ENCODE data around the gene SLC4A2. TPM values are rescaled to one million over a fixed set of nuclear protein-coding genes. Genes with fewer than 3 reads are reported as not detected.

SLC4A2 gene
- polyA plus RNA-seq, 3 donors, result 21.6 to 132 (median 23.8) TPM

GRCh38 chr7:151085691-151086620 is 26.6 kb downstream of the SLC4A2 start, which contains the start of gene AGAP3:
Gene AGAP3 (plus strand): TSS chr7:151086475. CDS start chr7:151086742, 267 bp downstream.
- H3K27me3 ChIP-seq (ENCODE audit: control insufficient read depth in 2 of 2, insufficient read depth in 2 of 2, low read length in 2 of 2), result no peaks in the 10 kb centered on the region
- Mint-ChIP-seq H3K27me3 (ENCODE audit: low read depth in 3 of 3) (peaks cover 0 to 2% (median 0%) of the 10 kb centered on the region in 3 donors), H3K4me3 (peak within 1 kb of the TSS; percentile 90 to 94), H3K36me3 (peaks cover 5 to 8% of the 10 kb centered on the region in 2 donors), H3K4me1 (peaks cover 59% of the 10 kb centered on the region), H3K27ac (peak within 1 kb of the TSS; percentile 79 to 94 (median 89)), H3K9me3 (peaks cover 0 to 3% (median 0%) of the 10 kb centered on the region in 7 donors)
- H3K9ac ChIP-seq (ENCODE audit: insufficient read depth, low read length, poor library complexity, severe bottlenecking), result peak within 1 kb of the TSS; percentile 90
- peaks cover 39% of the 10 kb centered on the region for H3K79me2 ChIP-seq (ENCODE audit: insufficient read depth, low read length)
- under 1% methylated on average over 72 of the region's 84 CpGs for WGBS (ENCODE audit: insufficient coverage)
- peak within 1 kb of the TSS; percentile 77 for H2AFZ ChIP-seq (ENCODE audit: insufficient read depth, low read depth, low read length, poor library complexity, severe bottlenecking)
- peak; percentile 59 to 86 (median 83) for DNase-seq
- H3K27ac ChIP-seq (ENCODE audit: low read depth in 1 of 2, low read length in 2 of 2), result peak within 1 kb of the TSS; percentile 97 to 99
- H4K20me1 ChIP-seq (ENCODE audit: insufficient read depth, low read length), result peaks cover 39% of the 10 kb centered on the region
- no peaks in the 10 kb centered on the region for H3K36me3 ChIP-seq (replicated peaks in 1 of 2; ENCODE audit: control insufficient read depth in 1 of 2, insufficient read depth in 2 of 2, low read length in 2 of 2)
- intact Hi-C loops (cut with micrococcal nuclease), result loop anchor here (2.0 to 10.0 kb wide), 3 partner anchors 27 to 711 kb away; partner anchors contain the start of genes SLC4A2 (in 1 of the 2) and ZNF775 (in 1 of the 2)
- peaks cover 64 to 85% of the 10 kb centered on the region in 2 donors for H3K4me1 ChIP-seq (ENCODE audit: control insufficient read depth in 1 of 2, insufficient read depth in 2 of 2, low read length in 2 of 2)
- H3K9me3 ChIP-seq (replicated peaks in 1 of 2; ENCODE audit: control insufficient read depth in 1 of 2, insufficient read depth in 1 of 2, low read length in 2 of 2), result no peaks in the 10 kb centered on the region
- H3K4me3 ChIP-seq (replicated peaks in 1 of 3; ENCODE audit: low read depth in 2 of 3, low read length in 3 of 3), result peak within 1 kb of the TSS; percentile 73 to 98 (median 95)
- no peak for TF ChIP-seq CTCF (IDR thresholded peaks at IDR 0.05)
- H3K4me2 ChIP-seq (replicated peaks; ENCODE audit: extremely low read depth, low read length, poor library complexity, severe bottlenecking), result peak within 1 kb of the TSS; percentile 92

- peak overlapping the region; percentile 73 to 98 (median 95) for H3K4me3 ChIP-seq (replicated peaks in 1 of 3; ENCODE audit: low read depth in 2 of 3, low read length in 3 of 3)
- WGBS (ENCODE audit: insufficient coverage), result under 1% methylated on average over 55 of the region's 56 CpGs
- Mint-ChIP-seq H3K27me3 (ENCODE audit: low read depth in 3 of 3) (peaks cover 0 to 2% (median 0%) of the 10 kb centered on the region in 3 donors), H3K9me3 (peaks cover 0 to 3% (median 0%) of the 10 kb centered on the region in 7 donors), H3K36me3 (peaks cover 13 to 15% of the 10 kb centered on the region in 2 donors), H3K4me3 (peak overlapping the region; percentile 90 to 94), H3K4me1 (peaks cover 65% of the 10 kb centered on the region), H3K27ac (peak overlapping the region; percentile 72 to 93 (median 83))
- intact Hi-C loops (cut with micrococcal nuclease), result loop anchor here (2.0 to 10.0 kb wide), 3 partner anchors 28 to 712 kb away; partner anchors contain the start of genes SLC4A2 (in 1 of the 2) and ZNF775 (in 1 of the 2)
- no peaks in the 10 kb centered on the region for H3K27me3 ChIP-seq (ENCODE audit: control insufficient read depth in 2 of 2, insufficient read depth in 2 of 2, low read length in 2 of 2)
- TF ChIP-seq CTCF (IDR thresholded peaks at IDR 0.05), result no peak
- H3K4me1 ChIP-seq (ENCODE audit: control insufficient read depth in 1 of 2, insufficient read depth in 2 of 2, low read length in 2 of 2), result peaks cover 64 to 84% of the 10 kb centered on the region in 2 donors
- peaks cover 48% of the 10 kb centered on the region for H4K20me1 ChIP-seq (ENCODE audit: insufficient read depth, low read length)
- peaks cover 0 to 2% of the 10 kb centered on the region in 2 donors for H3K36me3 ChIP-seq (replicated peaks in 1 of 2; ENCODE audit: control insufficient read depth in 1 of 2, insufficient read depth in 2 of 2, low read length in 2 of 2)
- H3K27ac ChIP-seq (ENCODE audit: low read depth in 1 of 2, low read length in 2 of 2), result peak overlapping the region; percentile 97 to 99
- H3K79me2 ChIP-seq (ENCODE audit: insufficient read depth, low read length), result peaks cover 43% of the 10 kb centered on the region
- peak overlapping the region; percentile 39 for H2AFZ ChIP-seq (ENCODE audit: insufficient read depth, low read depth, low read length, poor library complexity, severe bottlenecking)
- no peaks in the 10 kb centered on the region for H3K9me3 ChIP-seq (replicated peaks in 1 of 2; ENCODE audit: control insufficient read depth in 1 of 2, insufficient read depth in 1 of 2, low read length in 2 of 2)
- peak overlapping the region; percentile 90 for H3K9ac ChIP-seq (ENCODE audit: insufficient read depth, low read length, poor library complexity, severe bottlenecking)
- peak overlapping the region; percentile 92 for H3K4me2 ChIP-seq (replicated peaks; ENCODE audit: extremely low read depth, low read length, poor library complexity, severe bottlenecking)
- no peak for DNase-seq
Observed at GRCh38 chr7:151086802-151087244, 27.4 kb downstream of the SLC4A2 start.

All from CD14-positive monocyte (primary cell).